ENCODE results near the gene SNURF.
A peak's percentile ranks its signal among the peaks of the same experiment; 100 is the strongest.
"Not testable (repeated sequence)": the region's sequence is repeated elsewhere in the genome, so short reads cannot be mapped to it uniquely, and the experiment has no call there.

The SNURF gene, protein sequence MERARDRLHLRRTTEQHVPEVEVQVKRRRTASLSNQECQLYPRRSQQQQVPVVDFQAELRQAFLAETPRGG

DNA sequence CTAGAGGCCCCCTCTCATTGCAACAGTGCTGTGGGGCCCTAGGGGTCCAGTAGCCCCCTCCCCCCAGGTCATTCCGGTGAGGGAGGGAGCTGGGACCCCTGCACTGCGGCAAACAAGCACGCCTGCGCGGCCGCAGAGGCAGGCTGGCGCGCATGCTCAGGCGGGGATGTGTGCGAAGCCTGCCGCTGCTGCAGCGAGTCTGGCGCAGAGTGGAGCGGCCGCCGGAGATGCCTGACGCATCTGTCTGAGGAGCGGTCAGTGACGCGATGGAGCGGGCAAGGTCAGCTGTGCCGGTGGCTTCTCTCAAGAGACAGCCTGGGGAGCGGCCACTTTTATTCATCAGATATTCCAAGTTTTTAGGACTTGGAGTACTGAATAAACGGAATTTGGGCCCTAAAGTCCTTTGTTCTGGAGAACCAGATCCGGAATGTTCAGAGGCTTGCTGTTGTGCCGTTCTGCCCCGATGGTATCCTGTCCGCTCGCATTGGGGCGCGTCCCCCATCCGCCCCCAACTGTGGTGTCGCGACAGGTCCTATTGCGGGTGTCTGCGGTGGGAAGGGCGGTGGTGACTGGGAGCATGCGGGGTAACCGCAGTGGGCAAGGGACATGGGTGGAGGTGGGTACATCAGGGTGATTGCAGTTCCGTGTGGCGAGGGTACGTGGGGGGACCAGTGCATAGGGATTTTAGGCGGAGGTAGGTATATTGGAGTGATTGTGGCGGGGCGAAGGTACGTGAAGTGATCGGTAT lies at the start of gene SNURF, which contains the start of gene SNRPN:
Gene SNURF, plus strand, starts transcription at position 205 of the 748 bp plus-strand sequence. Its CDS starts 62 bp downstream, at position 267.
Gene SNRPN, plus strand, starts transcription at position 205 of the 748 bp plus-strand sequence. CDS start 19,467 bp downstream, outside the sequence.
- DNase-seq (ENCODE audit: extremely low read depth in 1 of 2, low read depth in 1 of 2): peak; percentile 43 to 54

- DNase-seq (ENCODE audit: extremely low read depth in 1 of 2, low read depth in 1 of 2): no peak
These were observed 38.3 kb upstream of the SNURF start for GRCh38 chr15:24916305-24917009.

DNA sequence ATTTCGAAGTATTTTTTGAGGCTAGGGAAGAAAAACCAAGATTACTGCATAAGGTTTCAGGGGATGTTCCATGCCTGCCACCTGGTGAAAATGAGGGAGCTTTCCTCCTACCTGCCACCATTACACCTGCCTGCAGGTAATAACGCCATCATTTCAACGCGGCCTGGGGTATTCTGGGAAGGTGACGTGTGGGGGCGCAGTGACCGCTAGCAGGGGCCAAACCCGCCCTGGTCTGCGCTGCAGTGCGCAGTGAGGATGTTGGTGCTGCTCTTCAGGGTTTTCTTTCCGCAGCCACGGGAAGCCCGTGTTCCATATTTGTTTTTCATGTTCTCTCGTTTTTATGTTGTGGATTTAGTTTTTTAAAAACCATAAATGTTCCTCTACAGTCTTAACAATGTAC lies 37.4 kb upstream of the SNURF start:
- DNase-seq (ENCODE audit: extremely low read depth in 1 of 2, low read depth in 1 of 2): no peak

- DNase-seq (ENCODE audit: extremely low read depth in 1 of 2, low read depth in 1 of 2): no peak
These were observed 35.3 kb upstream of the SNURF start for GRCh38 chr15:24919446-24919845.

DNA sequence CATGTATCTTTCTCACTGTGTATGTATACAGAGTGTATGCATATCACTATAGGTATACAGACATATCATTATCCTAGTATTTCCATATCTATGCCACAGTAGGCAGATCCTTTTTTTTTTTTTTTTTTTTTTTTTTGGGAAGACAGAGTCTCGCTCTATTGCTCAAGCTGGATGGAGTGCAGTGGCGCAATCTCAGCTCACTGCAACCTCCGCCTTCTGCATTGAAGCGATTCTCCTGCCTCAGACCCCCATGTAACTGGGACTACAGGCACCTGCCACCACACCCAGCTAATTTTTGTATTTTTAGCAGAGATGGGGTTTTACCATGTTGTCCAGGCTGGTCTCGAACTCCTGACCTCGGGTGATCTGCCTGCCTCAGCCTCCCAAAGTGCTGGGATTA lies 32.0 kb upstream of the SNURF start:
- DNase-seq (ENCODE audit: extremely low read depth in 1 of 2, low read depth in 1 of 2): not testable (repeated sequence)

DNA sequence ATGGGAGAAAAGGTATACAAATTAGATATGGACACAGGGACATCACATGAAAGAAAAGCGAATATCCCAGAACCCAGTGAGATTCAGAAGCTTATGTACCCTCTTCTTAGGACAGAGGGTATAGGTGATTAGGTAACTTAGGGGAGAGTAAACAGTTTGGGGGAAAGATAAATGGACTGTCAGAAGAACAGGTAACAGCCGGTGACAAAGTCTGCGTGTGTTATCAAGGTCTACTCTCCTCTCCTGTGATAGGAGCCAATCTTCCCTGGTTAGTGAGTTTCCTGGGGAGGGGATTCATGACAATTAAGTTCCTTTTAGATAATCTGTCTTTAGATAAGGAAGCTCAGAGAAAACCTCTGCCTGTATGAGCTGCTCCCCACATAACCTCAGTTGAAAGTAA lies 30.6 kb upstream of the SNURF start:
- no peak for DNase-seq (ENCODE audit: extremely low read depth in 1 of 2, low read depth in 1 of 2)

GRCh38 chr15:24924621-24925020 lies 30.2 kb upstream of the SNURF start:
- no peak for DNase-seq (ENCODE audit: extremely low read depth in 1 of 2, low read depth in 1 of 2)

DNA sequence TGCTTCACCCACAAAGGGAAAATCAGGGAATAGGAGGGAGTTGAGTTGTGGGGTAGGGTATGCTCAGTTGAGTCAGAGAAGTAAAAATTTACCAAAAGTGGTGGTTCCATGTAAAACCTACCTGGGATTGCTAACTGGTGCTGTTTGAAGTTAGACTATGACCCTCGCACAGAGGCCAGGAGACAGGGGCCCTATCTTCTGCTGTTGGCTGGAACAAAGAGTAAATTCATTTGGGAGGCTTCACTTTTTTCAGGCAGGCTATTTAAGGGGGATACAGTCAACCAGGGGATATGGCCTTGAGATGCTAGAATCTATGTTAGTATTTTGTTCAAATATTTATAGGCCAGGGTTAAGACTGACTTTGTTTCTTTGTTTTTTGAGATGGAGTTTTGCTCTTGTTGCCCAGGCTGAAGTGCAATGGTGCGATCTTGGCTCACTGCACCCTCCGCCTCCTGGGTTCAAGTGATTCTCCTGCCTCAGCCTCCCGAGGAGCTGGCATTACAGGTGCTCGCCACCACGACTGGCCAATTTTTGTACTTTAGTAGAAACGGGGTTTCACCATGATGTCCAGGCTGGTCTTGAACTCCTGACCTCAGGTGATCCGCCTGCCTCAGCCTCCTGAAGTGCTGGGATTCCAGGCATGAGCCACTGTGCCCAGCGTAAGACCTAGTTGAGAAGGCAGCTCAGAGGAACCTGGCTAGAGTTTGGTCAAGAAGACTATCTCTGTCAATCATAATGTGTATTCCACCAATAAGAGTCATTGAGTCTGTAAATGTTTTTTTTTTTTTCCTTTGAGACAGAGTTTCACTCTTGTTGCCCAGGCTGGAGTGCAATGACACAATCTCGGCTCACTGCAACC lies 22.7 kb upstream of the SNURF start:
- DNase-seq (ENCODE audit: extremely low read depth in 1 of 2, low read depth in 1 of 2): not testable (repeated sequence)

- no peak for DNase-seq (ENCODE audit: extremely low read depth in 1 of 2, low read depth in 1 of 2)
These were observed 21.1 kb upstream of the SNURF start for GRCh38 chr15:24933716-24934115.

GRCh38 chr15:24938224-24938623 lies 16.6 kb upstream of the SNURF start:
- DNase-seq (ENCODE audit: extremely low read depth in 1 of 2, low read depth in 1 of 2): not testable (repeated sequence)

DNA sequence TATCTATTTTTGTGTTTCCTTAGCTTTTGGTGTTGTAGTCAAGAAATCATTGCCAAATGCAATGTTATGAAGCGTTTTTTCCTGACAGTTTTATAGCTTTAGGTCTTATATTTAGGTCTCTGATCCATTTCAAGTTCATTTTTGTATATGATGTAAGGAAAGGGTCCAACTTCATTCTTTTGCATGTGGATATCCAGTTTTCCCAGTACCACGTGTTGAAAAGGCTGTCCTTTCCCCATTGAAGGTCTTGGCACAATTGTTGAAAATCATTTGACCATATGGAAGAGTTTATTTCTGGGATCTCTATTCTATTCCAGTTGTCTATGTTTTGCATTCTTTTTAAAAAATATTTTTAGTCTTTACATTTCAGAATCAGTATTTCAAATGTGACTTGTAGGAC lies 14.6 kb upstream of the SNURF start:
- DNase-seq (ENCODE audit: extremely low read depth in 1 of 2, low read depth in 1 of 2): no peak

DNA sequence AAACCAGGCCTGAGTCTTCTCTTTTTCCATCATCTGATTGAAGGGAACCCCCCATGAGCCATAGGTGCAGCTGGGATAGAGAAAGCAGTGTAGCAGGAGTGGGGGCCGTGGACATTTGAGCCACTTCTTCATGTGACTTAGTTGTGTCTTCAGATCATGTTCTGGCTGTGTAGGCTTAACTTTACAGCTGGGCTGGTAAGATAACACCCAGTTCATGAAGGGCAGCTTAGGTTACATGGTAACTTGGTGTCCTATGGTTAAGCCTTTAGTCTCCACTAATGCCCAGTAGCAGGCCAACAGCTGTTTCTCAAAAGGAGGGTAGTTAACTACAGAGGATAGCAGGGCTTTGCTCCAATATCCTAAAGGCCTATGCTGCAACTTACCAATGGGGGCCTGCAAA lies 11.4 kb upstream of the SNURF start:
- DNase-seq (ENCODE audit: extremely low read depth in 1 of 2, low read depth in 1 of 2): no peak

DNA sequence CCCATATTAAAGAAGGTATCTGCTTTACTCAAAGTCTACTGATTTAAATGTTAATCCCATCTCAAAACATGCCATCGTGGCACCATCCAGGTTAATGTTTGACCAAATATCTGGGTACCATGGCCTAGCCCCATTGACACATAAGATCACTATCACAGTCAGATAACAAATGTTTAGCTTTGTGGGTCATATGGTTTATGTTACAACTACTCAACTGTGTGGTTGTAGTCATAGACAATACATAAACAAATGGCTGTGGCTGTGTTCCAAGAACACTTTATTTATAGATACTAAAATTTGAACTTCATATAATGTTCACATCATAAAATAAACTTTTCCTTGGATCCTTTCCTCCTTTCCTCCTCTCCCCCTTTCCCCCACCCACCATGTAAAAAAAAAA lies 9.8 kb upstream of the SNURF start:
- DNase-seq (ENCODE audit: extremely low read depth in 1 of 2, low read depth in 1 of 2): no peak

GRCh38 chr15:24945711-24946110 lies 9.1 kb upstream of the SNURF start:
- DNase-seq (ENCODE audit: extremely low read depth in 1 of 2, low read depth in 1 of 2): no peak

- DNase-seq (ENCODE audit: extremely low read depth in 1 of 2, low read depth in 1 of 2): no peak
These were observed 6.3 kb upstream of the SNURF start for GRCh38 chr15:24948495-24948894.

DNA sequence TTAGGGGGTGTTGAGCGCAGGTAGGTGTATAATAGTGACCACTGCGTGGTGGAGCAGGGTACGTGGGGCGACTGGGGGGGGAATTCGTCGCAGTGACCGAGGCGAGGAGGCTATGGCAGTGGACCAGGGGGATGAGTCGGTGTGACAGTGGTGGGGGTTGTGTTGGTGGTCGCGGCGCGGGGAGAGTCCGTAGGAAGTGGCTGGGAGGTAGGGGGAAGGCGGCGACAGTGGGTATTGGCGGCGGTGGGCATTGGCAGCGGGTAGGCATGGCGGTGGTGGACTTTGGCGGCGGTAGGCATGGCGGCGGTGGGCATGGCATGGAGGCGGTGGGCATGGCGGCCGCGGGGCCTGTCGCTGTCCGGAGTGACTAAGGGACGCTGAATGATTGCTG lies 739 bp downstream of the SNURF start:
- DNase-seq (ENCODE audit: extremely low read depth in 1 of 2, low read depth in 1 of 2): no peak

GRCh38 chr15:24956111-24956838 lies 1.5 kb downstream of the SNURF start:
- peak; percentile 6 to 60 for DNase-seq (ENCODE audit: extremely low read depth in 1 of 2, low read depth in 1 of 2)

GRCh38 chr15:24957691-24958090 lies 2.9 kb downstream of the SNURF start:
- no peak for DNase-seq (ENCODE audit: extremely low read depth in 1 of 2, low read depth in 1 of 2)

DNA sequence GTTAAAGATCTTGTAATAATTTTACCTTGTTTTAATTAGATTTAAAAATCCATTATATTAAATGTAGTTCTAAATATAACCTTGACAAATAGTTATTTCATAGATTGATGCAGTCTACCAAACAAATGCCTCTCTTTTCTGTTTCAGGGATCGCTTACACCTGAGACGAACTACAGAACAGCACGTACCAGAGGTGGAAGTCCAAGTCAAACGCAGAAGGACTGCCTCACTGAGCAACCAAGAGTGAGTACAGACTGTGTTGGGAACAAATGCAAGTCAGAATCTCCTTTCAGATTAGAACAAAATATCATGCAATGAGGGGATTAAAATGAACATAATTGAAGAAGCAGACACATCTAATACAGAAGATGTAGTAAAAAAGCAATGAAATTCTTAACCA lies 7.2 kb downstream of the SNURF start:
- no peak for DNase-seq (ENCODE audit: extremely low read depth in 1 of 2, low read depth in 1 of 2)

DNA sequence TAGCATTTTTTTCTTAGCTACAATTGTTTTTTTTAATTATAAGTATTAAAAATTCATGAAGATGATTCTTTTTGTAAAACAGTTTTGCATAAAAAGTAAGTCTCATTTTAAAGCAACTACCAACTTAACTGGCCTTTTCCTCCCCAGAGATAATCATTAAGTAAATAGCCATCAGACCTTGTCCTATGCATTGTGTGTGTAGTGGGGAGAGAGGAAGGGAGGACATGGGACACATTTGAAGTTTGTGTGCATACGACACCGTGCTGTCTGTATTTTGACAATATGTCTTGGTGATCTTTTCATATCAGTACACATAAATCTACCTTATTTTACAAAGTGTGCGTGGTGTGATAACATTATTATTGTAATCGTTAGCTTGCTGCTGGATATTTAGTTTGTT lies 8.1 kb downstream of the SNURF start:
- no peak for DNase-seq (ENCODE audit: extremely low read depth in 1 of 2, low read depth in 1 of 2)

All from stimulated activated CD8-positive, alpha-beta memory T cell treated with anti-CD3 and anti-CD28 coated beads, Interleukin-7, amount 100 ng/mL, for 48 hours (primary cell).